Transverse colon (tissue), 4 donors: ENCODE results near the gene RUBCNL. TPM values are rescaled to one million over a fixed set of nuclear protein-coding genes. Genes with fewer than 3 reads are reported as not detected.

Experiments
- DNase-seq: peaks from one replicate; pipeline ENCODE4 v3.0.0-alpha.2; 2019
- H3K27ac ChIP-seq, 4 donors: fragments of 200-600 bp; sonication (generic); 2 replicates each; pipeline ENCODE4 v1.5.1; 2016 to 2018; ENCODE audit warnings: inconsistent platforms in 4 of 4
- H3K27me3 ChIP-seq: fragments of 200-600 bp; sonication (generic); 2 replicates; pipeline ENCODE4 v1.5.1; 2017; ENCODE audit warnings: inconsistent platforms
- H3K36me3 ChIP-seq, 4 donors: fragments of 200-600 bp; sonication (generic); 2 replicates each; pipeline ENCODE4 v1.5.1; 2017 to 2019; ENCODE audit warnings: inconsistent platforms in 4 of 4
- H3K4me1 ChIP-seq, 4 donors: fragments of 200-600 bp; sonication (generic); 2 replicates each; pipeline ENCODE4 v1.5.1; 2017 to 2020; ENCODE audit warnings: inconsistent platforms in 4 of 4
- H3K4me3 ChIP-seq, 4 donors: fragments of 200-600 bp; sonication (generic); 1 replicate in 1 of 4; 2 replicates in 3 of 4; pipeline versions ENCODE4 v1.5.1 to v1.6.1; 2017 to 2019; ENCODE audit warnings: inconsistent platforms in 4 of 4
- H3K9me3 ChIP-seq, 2 donors: fragments of 200-600 bp; sonication (generic); 2 replicates each; pipeline ENCODE4 v1.5.1; 2017 to 2019; ENCODE audit warnings: inconsistent platforms in 2 of 2
- CTCF ChIP-seq, 5 experiments: fragments of 200-600 bp in 3 of 5; fragments of 450-650 bp in 2 of 5; sonication (generic) in 3 of 5; IDR thresholded peaks; 1 replicate in 2 of 5; 2 replicates in 3 of 5; pipeline ENCODE4 v1.5.1; 2016 to 2017; ENCODE audit warnings: antibody characterized with exemption in 5 of 5, inconsistent platforms in 3 of 5, mild to moderate bottlenecking in 2 of 5, moderate library complexity in 1 of 5
- EP300 ChIP-seq: sonication (generic); formaldehyde crosslinking; IDR thresholded peaks from one replicate; pipeline ENCODE4 v1.6.1; 2017; ENCODE audit warnings: antibody characterized with exemption, low read depth
- POLR2A ChIP-seq: fragments of 450-650 bp; IDR thresholded peaks from one replicate; pipeline ENCODE4 v1.6.1; 2016; ENCODE audit warnings: antibody characterized with exemption, mild to moderate bottlenecking, moderate library complexity
- POLR2AphosphoS5 ChIP-seq, 3 donors: sonication (generic); formaldehyde crosslinking; IDR thresholded peaks; one replicate each; pipeline ENCODE4 v1.6.1; 2016; ENCODE audit warnings: antibody characterized with exemption in 3 of 3
- WGBS, 2 donors: methylation state at CpG; one replicate each; pipeline ENCODE4 v1.1.5; 2018; ENCODE audit warnings: low coverage in 1 of 2; 5-methylcytosine and 5-hydroxymethylcytosine counted together
- in situ Hi-C, 4 donors: fragments of 200-750 bp; cut with MboI; loops; one replicate each; pipeline versions ENCODE4 v1.15.0 to v1.15.1; 2017; ENCODE audit warnings: low sequenced_read_pairs in 3 of 4, low pct_ligation_motif_present in 1 of 4, low pct_unique_long_range_greater_than_20kb in 1 of 4
- intact Hi-C: fragments of 100-400 bp; cut with DNase I; formaldehyde crosslinking; loops from one replicate; pipeline ENCODE4 v1.15.1; 2023; ENCODE audit warnings: low total_unique reads
- total RNA-seq, 4 donors: library from RNA; depleted of rRNA; stranded (reverse); fragments of >200 nt; gene quantifications; one replicate each; pipeline ENCODE4 v1.1.0, GENCODE V29; 2016

Gene RUBCNL
- total RNA-seq, 4 donors from 2014 or later, result 2.8 to 27.2 (median 14.2) TPM

GRCh38 chr13:46386392-46387063, 524 bp downstream of the RUBCNL start:
- H3K9me3 ChIP-seq, result no peaks in the 10 kb centered on the region
- no peaks in the 10 kb centered on the region for H3K36me3 ChIP-seq
- peaks cover 32% of the 10 kb centered on the region for H3K27me3 ChIP-seq
- intact Hi-C loops, result no loop called here
- peak overlapping the region; percentile 78 to 86 (median 82) for H3K27ac ChIP-seq
- peak overlapping the region; percentile 42 to 62 (median 46) for H3K4me3 ChIP-seq
- H3K4me1 ChIP-seq, result peaks cover 8 to 66% (median 31%) of the 10 kb centered on the region in 4 donors
- WGBS, 2 donors, result 3 to 6% methylated on average over 3 to 37 of the region's 37 CpGs
- TF ChIP-seq POLR2A (no peak), EP300 (no peak), POLR2AphosphoS5 (IDR thresholded peaks at IDR 0.05) (no peak), CTCF (IDR thresholded peaks at IDR 0.05) (no peak)
- in situ Hi-C loops, result no loop called here
- no peak for DNase-seq

- no peak for TF ChIP-seq POLR2AphosphoS5 (IDR thresholded peaks at IDR 0.05)
- no peak for TF ChIP-seq POLR2A
- no peak for TF ChIP-seq EP300
- Histone ChIP-seq H3K4me1 (peaks cover 8 to 66% (median 31%) of the 10 kb centered on the region in 4 donors), H3K27ac (peak overlapping the region; percentile 78 to 86 (median 82)), H3K36me3 (no peaks in the 10 kb centered on the region), H3K9me3 (no peaks in the 10 kb centered on the region), H3K4me3 (peak overlapping the region in 3 of 4 donors; percentile 42 to 62 (median 50)), H3K27me3 (peaks cover 32% of the 10 kb centered on the region)
- 16 to 18% methylated on average over 4 to 10 of the region's 10 CpGs for WGBS, 2 donors
- no peak for DNase-seq
- intact Hi-C loops (no loop called here), in situ Hi-C loops (no loop called here)
Measured at GRCh38 chr13:46385946-46386345, 1.1 kb downstream of the RUBCNL start.

GRCh38 chr13:46383383-46383782, 3.7 kb downstream of the RUBCNL start:
- Histone ChIP-seq H3K27ac (peak overlapping the region in 3 of 4 donors; percentile 24 to 81 (median 34)), H3K4me3 (no peak overlapping the region), H3K36me3 (no peaks in the 10 kb centered on the region), H3K27me3 (peaks cover 32% of the 10 kb centered on the region), H3K9me3 (no peaks in the 10 kb centered on the region), H3K4me1 (peaks cover 0 to 41% (median 11%) of the 10 kb centered on the region in 4 donors)
- intact Hi-C loops (loop anchor here (5.0 kb wide), 1 partner anchor 1239 kb away; no protein-coding TSS in a partner anchor), in situ Hi-C loops (no loop called here)
- no peak for TF ChIP-seq EP300
- no peak for TF ChIP-seq CTCF (IDR thresholded peaks at IDR 0.05)
- TF ChIP-seq POLR2AphosphoS5 (IDR thresholded peaks at IDR 0.05), result no peak
- TF ChIP-seq POLR2A, result no peak
- DNase-seq, result no peak

- TF ChIP-seq POLR2A, result no peak
- TF ChIP-seq POLR2AphosphoS5 (IDR thresholded peaks at IDR 0.05), result no peak
- TF ChIP-seq EP300, result no peak
- TF ChIP-seq CTCF (IDR thresholded peaks at IDR 0.05), result no peak
- peak overlapping the region in 3 of 4 donors; percentile 6 to 35 (median 11) for H3K27ac ChIP-seq
- in situ Hi-C loops (no loop called here), intact Hi-C loops (loop anchor here (5.0 kb wide), 1 partner anchor 1240 kb away; no protein-coding TSS in a partner anchor)
- WGBS, 2 donors, result 40 to 63% methylated on average over 1 to 3 of the region's 3 CpGs
- no peaks in the 10 kb centered on the region for H3K36me3 ChIP-seq
- peaks cover 28% of the 10 kb centered on the region for H3K27me3 ChIP-seq
- no peak for DNase-seq
- no peaks in the 10 kb centered on the region for H3K9me3 ChIP-seq
- peaks cover 0 to 43% (median 13%) of the 10 kb centered on the region in 4 donors for H3K4me1 ChIP-seq
- H3K4me3 ChIP-seq, result no peak overlapping the region
Measured at GRCh38 chr13:46382224-46382623, 4.8 kb downstream of the RUBCNL start.
